Neural cell (in vitro differentiated cells): ENCODE results near the gene VAV3.

Source experiments
- CTCF ChIP-seq: fragments of 450-650 bp; IDR thresholded peaks from 2 replicates; pipeline ENCODE4 v1.5.1; 2014; ENCODE audit warnings: antibody characterized with exemption, mild to moderate bottlenecking, moderate library complexity; ENCODE audit not compliant: poor library complexity, severe bottlenecking
- EP300 ChIP-seq: fragments of 450-650 bp; conservative IDR thresholded peaks from 2 replicates; pipeline ENCODE4 v1.6.1; 2014; ENCODE audit warnings: antibody characterized with exemption, mild to moderate bottlenecking, moderate library complexity; ENCODE audit not compliant: poor library complexity, severe bottlenecking
- EZH2 ChIP-seq: fragments of 200-600, 300-800 bp; shearing (Covaris generic), sonication (generic); IDR thresholded peaks from 2 replicates; pipeline ENCODE4 v1.6.1; 2014; ENCODE audit warnings: antibody characterized with exemption, low read length, borderline replicate concordance, mild to moderate bottlenecking; ENCODE audit not compliant: insufficient read depth, poor library complexity, severe bottlenecking
- MXI1 ChIP-seq: fragments of 450-650 bp; conservative IDR thresholded peaks from 2 replicates; pipeline ENCODE4 v1.6.1; 2014; ENCODE audit warnings: antibody characterized with exemption, mild to moderate bottlenecking; ENCODE audit not compliant: poor library complexity, severe bottlenecking
- POLR2AphosphoS5 ChIP-seq: IDR thresholded peaks from 2 replicates; pipeline ENCODE4 v1.6.1; 2012
- RAD21 ChIP-seq: fragments of 450-650 bp; conservative IDR thresholded peaks from 2 replicates; pipeline ENCODE4 v1.6.1; 2014; ENCODE audit warnings: antibody characterized with exemption, mild to moderate bottlenecking, moderate library complexity
- SMC3 ChIP-seq: fragments of 450-650 bp; conservative IDR thresholded peaks from 2 replicates; pipeline ENCODE4 v1.6.1; 2014; ENCODE audit warnings: antibody characterized with exemption, mild to moderate bottlenecking, moderate library complexity; ENCODE audit not compliant: poor library complexity
- TAF1 ChIP-seq: IDR thresholded peaks from 2 replicates; pipeline ENCODE4 v1.6.1; 2012; ENCODE audit warnings: low read depth
- TF ChIP-seq, protein P1 (sequence below): IDR thresholded peaks from 2 replicates; pipeline ENCODE4 v1.6.1; 2012; ENCODE audit warnings: borderline replicate concordance

DNA sequence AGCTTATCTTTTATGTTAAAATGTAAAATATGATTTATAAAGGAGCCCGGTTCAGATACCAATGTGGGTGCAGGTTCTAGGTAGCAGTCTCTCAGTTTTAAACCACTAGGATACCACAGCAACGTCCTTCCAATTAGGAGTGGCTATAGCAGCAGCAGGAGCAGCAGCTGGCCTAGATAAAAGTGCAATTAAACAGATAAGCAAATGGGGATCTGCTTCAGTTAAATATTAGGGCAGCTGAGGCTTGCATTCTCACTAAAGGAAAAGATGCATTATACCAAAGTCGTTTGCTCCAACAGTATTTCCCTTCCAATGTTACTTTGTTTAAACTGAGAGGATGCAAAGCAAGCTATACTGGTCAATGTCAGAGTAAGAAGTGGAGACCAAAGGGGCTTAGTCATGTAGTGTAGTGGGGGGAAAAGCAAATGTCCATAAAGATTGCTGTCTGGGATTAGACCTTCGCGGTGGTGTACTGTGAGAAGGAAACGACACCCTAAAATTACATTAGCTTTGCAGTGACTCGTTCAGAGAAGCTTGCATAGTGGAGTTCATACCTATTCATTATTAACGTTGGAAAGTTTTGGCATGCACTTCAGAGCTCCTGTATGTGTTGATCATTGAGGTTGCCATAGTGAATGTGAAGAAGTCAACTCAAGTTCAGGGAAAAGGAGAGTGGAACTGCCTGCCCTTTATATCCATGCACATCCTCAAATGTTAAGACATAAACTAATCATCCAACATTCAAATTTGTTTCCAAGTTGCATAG, 272.2 kb downstream of the VAV3 start:
- no peak for TF ChIP-seq MXI1
- TF ChIP-seq CTCF, result no peak
- TF ChIP-seq, protein P1, sequence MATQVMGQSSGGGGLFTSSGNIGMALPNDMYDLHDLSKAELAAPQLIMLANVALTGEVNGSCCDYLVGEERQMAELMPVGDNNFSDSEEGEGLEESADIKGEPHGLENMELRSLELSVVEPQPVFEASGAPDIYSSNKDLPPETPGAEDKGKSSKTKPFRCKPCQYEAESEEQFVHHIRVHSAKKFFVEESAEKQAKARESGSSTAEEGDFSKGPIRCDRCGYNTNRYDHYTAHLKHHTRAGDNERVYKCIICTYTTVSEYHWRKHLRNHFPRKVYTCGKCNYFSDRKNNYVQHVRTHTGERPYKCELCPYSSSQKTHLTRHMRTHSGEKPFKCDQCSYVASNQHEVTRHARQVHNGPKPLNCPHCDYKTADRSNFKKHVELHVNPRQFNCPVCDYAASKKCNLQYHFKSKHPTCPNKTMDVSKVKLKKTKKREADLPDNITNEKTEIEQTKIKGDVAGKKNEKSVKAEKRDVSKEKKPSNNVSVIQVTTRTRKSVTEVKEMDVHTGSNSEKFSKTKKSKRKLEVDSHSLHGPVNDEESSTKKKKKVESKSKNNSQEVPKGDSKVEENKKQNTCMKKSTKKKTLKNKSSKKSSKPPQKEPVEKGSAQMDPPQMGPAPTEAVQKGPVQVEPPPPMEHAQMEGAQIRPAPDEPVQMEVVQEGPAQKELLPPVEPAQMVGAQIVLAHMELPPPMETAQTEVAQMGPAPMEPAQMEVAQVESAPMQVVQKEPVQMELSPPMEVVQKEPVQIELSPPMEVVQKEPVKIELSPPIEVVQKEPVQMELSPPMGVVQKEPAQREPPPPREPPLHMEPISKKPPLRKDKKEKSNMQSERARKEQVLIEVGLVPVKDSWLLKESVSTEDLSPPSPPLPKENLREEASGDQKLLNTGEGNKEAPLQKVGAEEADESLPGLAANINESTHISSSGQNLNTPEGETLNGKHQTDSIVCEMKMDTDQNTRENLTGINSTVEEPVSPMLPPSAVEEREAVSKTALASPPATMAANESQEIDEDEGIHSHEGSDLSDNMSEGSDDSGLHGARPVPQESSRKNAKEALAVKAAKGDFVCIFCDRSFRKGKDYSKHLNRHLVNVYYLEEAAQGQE, result no peak
- no peak for TF ChIP-seq RAD21
- no peak for TF ChIP-seq EP300
- TF ChIP-seq POLR2AphosphoS5, result no peak
- TF ChIP-seq TAF1, result no peak
- no peak for TF ChIP-seq EZH2
- TF ChIP-seq SMC3, result no peak
